Panc1 (cell line): Measurements from ENCODE around the gene SAMD11. TPM values are rescaled to one million over a fixed set of nuclear protein-coding genes. Genes with fewer than 3 reads are reported as not detected.

ENCODE experiments used
- ATAC-seq: fragments of 200-7000 bp; cut with Tn5 transposase; 2 replicates; pipeline ENCODE4 v1.9.1; 2020; ENCODE audit warnings: mild to moderate bottlenecking, moderate library complexity
- BruUV-seq: library from RNA; stranded (reverse); fragments of 400-500 nt; replicated peaks from 2 replicates; lab custom pipeline; 2021; lab: Mats Ljungman, UMichigan
- CTCF ChIA-PET: fragments of 300-600 bp; sonication (Branson Sonifier 250); formaldehyde crosslinking; loops from one replicate; lab custom pipeline; 2022; ENCODE audit warnings: antibody characterized with exemption; lab: Charles Lee
- POLR2A ChIA-PET: fragments of 300-600 bp; sonication (Branson Sonifier 250); formaldehyde crosslinking; loops from one replicate; lab custom pipeline; 2022; ENCODE audit warnings: antibody characterized with exemption; lab: Charles Lee
- DNase-seq: peaks from one replicate; pipeline ENCODE4 v3.0.0-alpha.2; 2010; ENCODE audit warnings: low read depth, low spot score
- H3K27ac ChIP-seq: 2 replicates; pipeline ENCODE4 v1.5.1; 2011; ENCODE audit warnings: mild to moderate bottlenecking, low read length, inconsistent platforms
- H3K27me3 ChIP-seq: fragments of 200-500 bp; sonication (Bioruptor generic); 2 replicates; pipeline ENCODE4 v1.6.0; 2014; ENCODE audit warnings: low read length, inconsistent platforms; ENCODE audit not compliant: control insufficient read depth, insufficient read depth
- H3K36me3 ChIP-seq: fragments of 200-500 bp; sonication (Bioruptor generic); 2 replicates; pipeline ENCODE4 v1.5.1; 2014; ENCODE audit warnings: inconsistent platforms, mild to moderate bottlenecking, low read length, moderate library complexity; ENCODE audit not compliant: control insufficient read depth, insufficient read depth
- H3K4me1 ChIP-seq: 2 replicates; pipeline ENCODE4 v1.5.1; 2011; ENCODE audit warnings: inconsistent platforms, mild to moderate bottlenecking, low read length, moderate library complexity; ENCODE audit not compliant: control insufficient read depth, insufficient read depth
- H3K4me3 ChIP-seq, 2 experiments: 2 replicates each; pipeline ENCODE4 v1.5.1; 2011 to 2012; ENCODE audit warnings: low read depth in 2 of 2, low read length in 2 of 2, mild to moderate bottlenecking in 2 of 2, inconsistent platforms in 1 of 2, moderate library complexity in 1 of 2
- H3K9me3 ChIP-seq: fragments of 200-500 bp; sonication (Bioruptor generic); 2 replicates; pipeline ENCODE4 v1.5.1; 2014; ENCODE audit warnings: low read depth, mild to moderate bottlenecking, inconsistent platforms, low read length, moderate library complexity; ENCODE audit not compliant: control insufficient read depth, insufficient read depth
- POLR2AphosphoS5 ChIP-seq: IDR thresholded peaks from 2 replicates; pipeline ENCODE4 v1.6.1; 2012; ENCODE audit warnings: mild to moderate bottlenecking, low read depth, low read length, moderate library complexity
- SIN3A ChIP-seq: IDR thresholded peaks from 2 replicates; pipeline ENCODE4 v1.6.1; 2012; ENCODE audit warnings: low read depth, mild to moderate bottlenecking, low read length, moderate library complexity, borderline replicate concordance; ENCODE audit not compliant: insufficient read depth
- TCF7L2 ChIP-seq: IDR thresholded peaks from 2 replicates; pipeline ENCODE4 v1.6.1; 2011; ENCODE audit warnings: mild to moderate bottlenecking, low read depth, low read length, inconsistent platforms
- in situ Hi-C: cut with HindIII; loops from 2 replicates; pipeline ENCODE4 v1.10.0; 2016; ENCODE audit warnings: low sequenced_read_pairs, low pct_unique_long_range_greater_than_20kb
- intact Hi-C: fragments of 100-400 bp; cut with micrococcal nuclease; formaldehyde crosslinking; loops from one replicate; pipeline ENCODE4 v1.10.0; 2022; ENCODE audit not compliant: unreplicated experiment
- total RNA-seq: library from RNA; stranded (reverse); gene quantifications from one replicate; pipeline ENCODE4 v1.2.1, GENCODE V29; 2021; ENCODE audit not compliant: unreplicated experiment
- TF ChIP-seq, protein P1 (sequence below): fragments of 450-650 bp; IDR thresholded peaks from 2 replicates; pipeline ENCODE4 v1.5.1; 2017; ENCODE audit warnings: mild to moderate bottlenecking
- TF ChIP-seq, protein P2 (sequence below), 2 experiments: IDR thresholded peaks; 2 replicates each; pipeline ENCODE4 v1.6.1; 2011 to 2012; ENCODE audit warnings: low read depth in 2 of 2, control low read depth in 1 of 2, low read length in 1 of 2, mild to moderate bottlenecking in 1 of 2, moderate library complexity in 1 of 2; ENCODE audit not compliant: insufficient read depth in 1 of 2

SAMD11 gene
- total RNA-seq, 1 experiment from 2014 or later: 51.8 TPM

DNA sequence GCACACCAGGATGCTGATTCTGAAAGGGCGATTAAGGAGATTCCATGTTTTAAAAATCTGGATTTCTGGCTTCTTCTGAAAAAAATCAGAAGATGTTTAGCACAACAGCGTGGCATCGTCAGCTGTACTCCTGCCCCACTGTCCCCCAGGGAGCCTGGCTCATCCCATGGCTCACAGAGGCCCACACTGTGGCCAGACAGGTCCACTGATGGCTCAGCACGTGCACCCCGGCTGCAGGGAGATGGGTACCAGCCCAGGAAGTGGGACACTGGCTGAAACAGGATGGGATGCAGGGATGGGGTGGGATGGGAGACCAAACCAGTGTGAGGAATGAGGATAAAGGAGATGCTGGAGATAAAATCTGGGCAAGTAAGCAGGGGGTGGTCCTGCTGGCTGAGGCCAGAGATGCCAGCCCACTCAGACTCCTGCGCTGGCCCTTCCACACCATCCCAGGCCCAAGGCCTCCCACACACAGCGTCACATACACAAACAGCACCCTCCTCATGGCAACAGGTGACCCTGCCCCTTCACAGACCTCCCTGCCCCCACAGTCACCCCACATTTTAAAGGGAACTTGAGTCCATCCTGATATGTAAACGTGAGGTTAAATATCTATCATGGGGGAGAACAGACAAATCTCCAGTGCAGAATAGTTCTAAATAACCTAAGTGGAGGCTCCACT lies 23.9 kb upstream of the SAMD11 start:
- BruUV-seq: no TSS peak
- ChIA-PET CTCF (no interaction called here), POLR2A (no interaction called here)
- TF ChIP-seq POLR2AphosphoS5: no peak
- TF ChIP-seq, protein P1, sequence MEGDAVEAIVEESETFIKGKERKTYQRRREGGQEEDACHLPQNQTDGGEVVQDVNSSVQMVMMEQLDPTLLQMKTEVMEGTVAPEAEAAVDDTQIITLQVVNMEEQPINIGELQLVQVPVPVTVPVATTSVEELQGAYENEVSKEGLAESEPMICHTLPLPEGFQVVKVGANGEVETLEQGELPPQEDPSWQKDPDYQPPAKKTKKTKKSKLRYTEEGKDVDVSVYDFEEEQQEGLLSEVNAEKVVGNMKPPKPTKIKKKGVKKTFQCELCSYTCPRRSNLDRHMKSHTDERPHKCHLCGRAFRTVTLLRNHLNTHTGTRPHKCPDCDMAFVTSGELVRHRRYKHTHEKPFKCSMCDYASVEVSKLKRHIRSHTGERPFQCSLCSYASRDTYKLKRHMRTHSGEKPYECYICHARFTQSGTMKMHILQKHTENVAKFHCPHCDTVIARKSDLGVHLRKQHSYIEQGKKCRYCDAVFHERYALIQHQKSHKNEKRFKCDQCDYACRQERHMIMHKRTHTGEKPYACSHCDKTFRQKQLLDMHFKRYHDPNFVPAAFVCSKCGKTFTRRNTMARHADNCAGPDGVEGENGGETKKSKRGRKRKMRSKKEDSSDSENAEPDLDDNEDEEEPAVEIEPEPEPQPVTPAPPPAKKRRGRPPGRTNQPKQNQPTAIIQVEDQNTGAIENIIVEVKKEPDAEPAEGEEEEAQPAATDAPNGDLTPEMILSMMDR: no peak
- no peak for TF ChIP-seq SIN3A
- no peak for TF ChIP-seq TCF7L2
- TF ChIP-seq, protein P2, sequence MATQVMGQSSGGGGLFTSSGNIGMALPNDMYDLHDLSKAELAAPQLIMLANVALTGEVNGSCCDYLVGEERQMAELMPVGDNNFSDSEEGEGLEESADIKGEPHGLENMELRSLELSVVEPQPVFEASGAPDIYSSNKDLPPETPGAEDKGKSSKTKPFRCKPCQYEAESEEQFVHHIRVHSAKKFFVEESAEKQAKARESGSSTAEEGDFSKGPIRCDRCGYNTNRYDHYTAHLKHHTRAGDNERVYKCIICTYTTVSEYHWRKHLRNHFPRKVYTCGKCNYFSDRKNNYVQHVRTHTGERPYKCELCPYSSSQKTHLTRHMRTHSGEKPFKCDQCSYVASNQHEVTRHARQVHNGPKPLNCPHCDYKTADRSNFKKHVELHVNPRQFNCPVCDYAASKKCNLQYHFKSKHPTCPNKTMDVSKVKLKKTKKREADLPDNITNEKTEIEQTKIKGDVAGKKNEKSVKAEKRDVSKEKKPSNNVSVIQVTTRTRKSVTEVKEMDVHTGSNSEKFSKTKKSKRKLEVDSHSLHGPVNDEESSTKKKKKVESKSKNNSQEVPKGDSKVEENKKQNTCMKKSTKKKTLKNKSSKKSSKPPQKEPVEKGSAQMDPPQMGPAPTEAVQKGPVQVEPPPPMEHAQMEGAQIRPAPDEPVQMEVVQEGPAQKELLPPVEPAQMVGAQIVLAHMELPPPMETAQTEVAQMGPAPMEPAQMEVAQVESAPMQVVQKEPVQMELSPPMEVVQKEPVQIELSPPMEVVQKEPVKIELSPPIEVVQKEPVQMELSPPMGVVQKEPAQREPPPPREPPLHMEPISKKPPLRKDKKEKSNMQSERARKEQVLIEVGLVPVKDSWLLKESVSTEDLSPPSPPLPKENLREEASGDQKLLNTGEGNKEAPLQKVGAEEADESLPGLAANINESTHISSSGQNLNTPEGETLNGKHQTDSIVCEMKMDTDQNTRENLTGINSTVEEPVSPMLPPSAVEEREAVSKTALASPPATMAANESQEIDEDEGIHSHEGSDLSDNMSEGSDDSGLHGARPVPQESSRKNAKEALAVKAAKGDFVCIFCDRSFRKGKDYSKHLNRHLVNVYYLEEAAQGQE (IDR thresholded peaks at IDR 0.05; ENCODE audit: insufficient read depth in 1 of 2, low read depth in 2 of 2, low read length in 1 of 2): no peak
- no peak for DNase-seq
- Histone ChIP-seq H3K4me3 (no peak overlapping the region), H3K4me1 (peaks cover 6% of the 10 kb centered on the region; the same call in 1 of the 2 replicates), H3K27ac (no peak overlapping the region), H3K27me3 (no peaks in the 10 kb centered on the region), H3K9me3 (no peaks in the 10 kb centered on the region), H3K36me3 (no peaks in the 10 kb centered on the region)
- in situ Hi-C loops: no loop called here
- ATAC-seq: no peak
- intact Hi-C loops: no loop called here

DNA sequence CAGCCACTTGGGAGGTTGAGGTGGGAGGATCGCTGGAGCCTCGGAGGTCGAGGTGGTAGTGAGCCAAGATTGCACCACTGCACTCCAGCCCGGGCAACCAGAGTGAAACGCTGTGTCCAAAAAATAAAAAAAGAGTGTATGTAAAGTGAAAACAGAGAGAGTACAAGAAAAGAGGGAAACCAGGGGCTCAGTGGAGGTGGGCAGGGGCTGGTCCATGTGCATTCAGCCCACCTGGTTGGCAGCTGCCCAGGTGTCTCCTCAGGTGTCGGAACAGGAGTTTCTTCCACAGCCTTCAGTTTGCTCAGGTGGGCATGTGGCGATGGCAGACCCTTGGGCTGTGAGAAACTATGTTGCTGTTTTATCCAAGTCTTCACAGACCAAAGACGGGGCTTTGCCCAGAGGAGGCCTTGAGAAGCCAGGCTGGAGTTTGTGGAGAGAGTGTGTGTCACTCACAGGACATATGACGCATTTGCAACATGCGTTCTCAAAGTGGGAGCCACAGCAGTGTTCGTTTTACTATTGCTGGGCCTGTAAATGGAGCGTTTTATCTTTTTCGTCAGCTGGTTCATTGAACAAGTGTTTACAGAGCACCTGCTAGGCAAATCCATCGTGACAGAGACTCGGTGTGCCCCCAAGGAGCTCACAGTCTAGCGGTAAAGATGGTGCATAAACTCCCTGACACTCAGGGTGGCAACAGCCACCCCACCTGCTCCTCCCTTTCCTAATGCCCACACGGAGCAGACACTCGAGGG lies 22.4 kb upstream of the SAMD11 start:
- in situ Hi-C loops: no loop called here
- Histone ChIP-seq H3K4me3 (no peak overlapping the region), H3K4me1 (peaks cover 19% of the 10 kb centered on the region), H3K27me3 (no peaks in the 10 kb centered on the region), H3K27ac (no peak overlapping the region), H3K9me3 (no peaks in the 10 kb centered on the region), H3K36me3 (no peaks in the 10 kb centered on the region)
- ATAC-seq: no peak
- ChIA-PET POLR2A (no interaction called here), CTCF (no interaction called here)
- DNase-seq: no peak
- BruUV-seq: TSS peak; percentile 74
- intact Hi-C loops: no loop called here
- TF ChIP-seq POLR2AphosphoS5 (no peak), TCF7L2 (no peak), SIN3A (no peak)
- TF ChIP-seq, protein P1: no peak
- TF ChIP-seq, protein P2 (IDR thresholded peaks at IDR 0.05; ENCODE audit: insufficient read depth in 1 of 2, low read depth in 2 of 2, low read length in 1 of 2): no peak
